Erythroblast (primary cell): ENCODE results near the gene DDN.

Experiments
- DNase-seq, 2 experiments: peaks; one replicate each; lab custom pipeline; 2025; lab: John Stamatoyannopoulos, UW
- GATA1 ChIP-seq: IDR thresholded peaks from 2 replicates; pipeline ENCODE4 v1.6.1; 2011; ENCODE audit warnings: low read depth, mild to moderate bottlenecking, control low read depth, low read length, moderate library complexity
- POLR2A ChIP-seq: IDR thresholded peaks from 2 replicates; pipeline ENCODE4 v1.6.1; 2011; ENCODE audit warnings: mild to moderate bottlenecking, low read length

Gene DDN

GRCh38 chr12:48946943-48947342, 52.2 kb downstream of the DDN start:
- no peak for DNase-seq
- no peak for TF ChIP-seq GATA1
- no peak for TF ChIP-seq POLR2A

- no peak for DNase-seq
- TF ChIP-seq GATA1 (no peak), POLR2A (no peak)
Observed at GRCh38 chr12:48946205-48946604, 53.0 kb downstream of the DDN start.
